ENCODE data around the gene SNX3.

The SNX3 gene

DNA sequence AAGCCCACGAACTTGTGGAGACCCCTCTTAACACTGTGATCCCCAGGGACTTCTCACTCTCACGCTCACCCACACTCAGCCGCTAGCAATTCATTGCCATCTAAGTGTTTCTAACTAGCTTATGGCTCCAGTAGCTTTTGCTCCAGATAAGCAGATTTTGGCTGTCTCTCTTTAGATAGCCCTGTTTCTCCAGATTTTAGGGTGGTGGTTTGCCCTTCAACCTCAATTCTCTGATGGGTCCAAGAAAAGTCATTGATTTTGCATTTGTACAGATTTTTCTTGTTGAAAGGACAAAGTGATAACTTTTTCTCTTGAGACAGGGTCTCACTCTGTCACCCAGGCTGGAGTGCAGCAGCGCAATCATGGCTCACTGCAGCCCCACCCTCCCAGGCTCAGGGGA lies 53.8 kb downstream of the SNX3 start:
- in situ Hi-C loops (cut with MboI; ENCODE audit: low sequenced_read_pairs), result no loop called here

DNA sequence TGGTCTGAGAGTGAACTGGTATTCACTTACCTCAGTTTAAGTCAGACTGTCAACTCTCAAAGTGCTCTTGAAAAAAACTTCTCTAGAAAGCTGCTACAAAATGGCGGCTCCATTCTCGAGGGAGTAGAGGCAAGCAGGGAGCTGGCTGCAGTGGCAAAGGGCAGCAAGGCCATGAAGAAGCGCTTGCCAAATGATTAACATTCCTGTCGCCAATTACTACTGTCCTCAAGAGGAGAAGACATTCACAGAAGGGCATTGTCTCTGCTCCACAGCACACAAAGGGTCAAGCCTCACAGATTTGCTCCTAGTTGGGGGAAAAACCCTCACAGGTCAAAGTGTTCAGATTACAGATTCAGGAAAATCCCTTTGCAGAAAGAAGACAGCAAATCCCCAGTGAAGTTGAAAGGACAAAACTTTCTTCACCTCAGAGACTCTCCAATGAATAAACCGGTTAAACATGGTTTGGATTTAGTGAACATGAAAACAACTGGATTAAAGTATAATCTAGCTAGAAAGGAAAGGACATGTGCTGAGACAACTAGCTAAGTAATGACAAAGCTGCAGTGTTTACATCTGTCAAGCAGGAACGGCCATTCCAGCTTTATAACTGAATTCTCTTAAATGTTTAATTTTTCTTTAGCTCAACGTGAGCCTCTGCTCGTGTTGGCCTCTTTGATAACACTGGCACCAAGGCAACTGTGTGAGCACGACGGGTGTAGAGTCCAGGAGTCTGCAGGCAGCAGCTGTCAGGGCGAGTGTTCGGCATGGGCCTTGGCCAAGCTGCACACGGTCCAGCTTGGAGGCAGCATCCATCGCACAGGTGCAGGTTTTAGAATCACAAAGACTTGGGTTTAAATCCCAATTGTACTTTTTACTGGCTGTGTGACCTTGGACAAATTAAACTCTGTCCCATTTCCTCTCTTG lies 57.4 kb downstream of the SNX3 start:
- in situ Hi-C loops (cut with MboI; ENCODE audit: low sequenced_read_pairs), result no loop called here

DNA sequence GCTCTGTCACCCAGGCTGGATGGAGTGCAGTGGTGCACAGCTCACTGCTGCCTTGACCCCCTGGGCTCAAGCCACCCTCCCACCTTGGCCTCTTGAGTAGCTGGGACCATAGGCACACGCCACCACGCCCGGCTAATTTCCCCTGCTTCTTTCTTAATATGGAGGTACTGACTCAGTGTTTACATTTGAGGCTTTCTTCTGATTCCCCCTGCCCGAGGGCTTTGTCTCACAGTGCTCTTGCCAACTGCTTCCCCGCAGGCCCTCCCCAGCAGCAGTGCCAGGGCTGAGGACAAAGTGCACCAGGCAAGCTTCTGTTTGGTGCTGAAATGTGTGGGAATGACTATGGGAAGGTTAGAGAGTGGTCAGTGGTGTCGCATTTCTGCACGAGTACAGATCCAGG lies 60.2 kb downstream of the SNX3 start:
- in situ Hi-C loops (cut with MboI; ENCODE audit: low sequenced_read_pairs), result no loop called here

DNA sequence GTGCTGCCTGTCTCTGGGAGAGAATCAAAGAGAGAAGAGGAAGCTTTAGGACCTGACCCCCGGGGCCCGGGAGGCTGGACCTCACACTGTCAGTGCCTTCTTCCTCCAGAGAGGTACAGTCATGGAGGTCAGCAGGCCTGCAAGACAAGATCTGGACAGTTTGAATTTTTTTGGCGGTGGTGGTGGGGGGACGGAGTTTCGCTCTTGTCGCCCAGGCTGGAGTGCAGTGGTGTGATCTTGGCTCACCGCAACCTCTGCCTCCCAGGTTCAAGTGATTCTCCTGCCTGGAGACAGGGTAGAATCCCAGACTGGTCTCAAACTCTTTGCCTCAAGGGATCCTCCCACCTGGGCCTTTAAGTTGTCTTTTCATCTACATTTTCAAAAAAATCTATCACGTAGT lies 60.7 kb downstream of the SNX3 start:
- in situ Hi-C loops (cut with MboI; ENCODE audit: low sequenced_read_pairs), result no loop called here

DNA sequence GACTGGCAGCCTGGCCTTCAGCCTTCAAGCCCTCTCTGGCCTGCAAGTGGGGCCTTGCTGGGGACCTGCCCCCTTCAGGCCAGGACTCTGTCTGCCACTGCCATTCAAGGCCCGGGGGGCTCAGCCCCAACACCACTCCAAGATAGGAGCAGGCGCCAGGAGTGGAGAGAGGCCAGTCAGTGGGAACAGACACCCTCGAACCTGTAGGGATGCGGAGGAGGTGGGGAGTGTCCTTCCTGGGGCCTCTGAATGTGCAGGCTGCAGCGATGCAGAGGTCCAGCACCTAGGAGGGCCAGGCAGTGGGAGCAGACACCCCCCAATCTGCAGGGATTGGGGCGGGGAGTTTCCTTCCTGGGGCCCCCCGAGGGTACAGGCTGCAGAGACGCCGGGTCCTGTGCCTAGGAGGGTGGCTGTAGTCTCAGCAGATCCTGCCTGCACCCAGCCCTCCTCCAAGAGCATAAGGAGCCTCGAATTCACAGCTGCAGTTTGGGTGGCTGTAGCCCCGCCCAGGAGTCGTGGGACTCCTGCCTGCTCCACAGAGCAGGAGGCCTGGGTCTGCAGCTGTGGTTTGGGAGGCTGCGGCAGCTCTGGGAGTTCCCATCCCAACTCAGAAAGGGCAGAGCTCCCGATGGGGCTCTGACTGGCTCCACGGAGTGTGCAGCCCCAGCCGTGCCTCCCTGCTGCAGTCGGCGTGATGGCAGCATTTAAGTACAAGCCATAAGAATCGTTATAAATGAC lies 61.9 kb downstream of the SNX3 start:
- in situ Hi-C loops (cut with MboI; ENCODE audit: low sequenced_read_pairs), result no loop called here

DNA sequence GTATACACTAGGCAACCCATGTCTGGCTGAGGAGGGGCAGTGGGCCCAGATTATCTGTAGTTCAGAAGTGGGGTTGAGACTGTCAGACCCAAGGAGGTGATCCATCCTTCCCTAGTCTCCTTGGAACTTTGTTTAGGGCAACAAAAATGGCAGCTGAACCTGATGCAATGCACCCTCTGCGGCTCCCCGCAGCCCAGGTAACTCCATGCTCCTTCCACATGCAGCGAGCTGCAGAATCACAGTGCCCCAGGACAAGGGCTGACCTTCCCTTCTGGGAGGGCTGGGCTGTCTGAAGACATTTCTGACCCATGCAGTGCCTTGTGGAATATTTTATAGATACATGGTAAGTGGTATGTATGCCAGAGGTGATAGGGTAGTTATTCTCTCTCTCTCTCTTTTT lies 65.6 kb downstream of the SNX3 start:
- in situ Hi-C loops (cut with MboI; ENCODE audit: low sequenced_read_pairs), result no loop called here

DNA sequence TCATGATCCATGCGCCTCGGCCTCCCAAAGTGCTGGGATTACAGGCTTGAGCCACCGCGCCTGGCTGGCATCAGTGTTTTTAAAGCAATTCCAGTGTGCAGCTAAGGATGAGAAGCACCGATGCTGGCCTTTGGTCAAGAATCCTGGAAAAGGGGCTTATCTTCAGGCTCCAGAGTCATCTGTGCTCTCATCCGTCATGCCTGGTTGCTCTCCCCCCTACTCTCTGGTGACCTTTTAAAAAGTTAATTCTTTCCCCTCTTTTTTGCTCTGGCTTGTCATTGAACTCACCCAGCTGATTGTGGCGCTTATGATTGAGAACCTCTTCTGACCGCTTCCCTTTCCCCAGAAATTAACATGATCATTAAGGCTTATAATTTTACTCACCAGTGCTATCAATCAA lies 66.3 kb downstream of the SNX3 start:
- in situ Hi-C loops (cut with MboI; ENCODE audit: low sequenced_read_pairs), result no loop called here

DNA sequence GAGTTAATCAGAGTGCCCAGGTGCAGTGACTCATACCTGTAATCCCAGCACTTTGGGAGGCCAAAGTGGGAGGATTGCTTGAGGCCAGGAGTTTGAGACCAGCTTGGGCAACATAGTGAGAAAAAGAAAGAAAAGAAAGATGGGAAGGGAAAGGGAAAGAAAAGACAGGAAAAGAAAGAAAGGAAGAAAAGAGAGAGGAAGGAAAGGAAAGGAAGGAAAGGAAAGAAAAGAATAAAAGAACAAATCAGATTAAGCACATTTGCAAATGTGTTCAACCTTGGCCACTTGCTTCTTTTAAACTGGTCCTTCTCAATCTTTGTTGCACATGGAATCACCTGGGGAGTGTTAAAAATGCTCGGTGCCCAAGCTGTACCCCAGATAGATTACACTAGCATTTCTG lies 67.0 kb downstream of the SNX3 start:
- in situ Hi-C loops (cut with MboI; ENCODE audit: low sequenced_read_pairs), result no loop called here

DNA sequence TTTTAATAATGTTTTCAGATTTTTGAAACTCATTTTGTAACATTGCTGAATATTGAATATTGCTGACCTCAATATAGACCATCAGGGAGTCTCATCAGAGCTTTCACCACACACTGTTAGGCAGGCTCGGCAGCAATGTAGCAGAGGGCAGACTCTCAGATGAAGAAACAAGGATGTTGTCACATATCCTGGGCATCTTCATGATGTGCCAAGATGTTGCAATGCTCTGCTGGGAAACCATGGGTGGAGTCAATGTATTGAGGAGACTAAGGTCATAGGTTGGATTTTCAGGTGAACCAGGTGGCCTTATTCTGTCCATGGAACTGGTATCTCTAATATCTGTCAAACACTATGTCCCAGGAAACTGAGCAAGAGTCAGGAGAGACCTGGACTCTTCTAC lies 67.7 kb downstream of the SNX3 start:
- in situ Hi-C loops (cut with MboI; ENCODE audit: low sequenced_read_pairs), result no loop called here

DNA sequence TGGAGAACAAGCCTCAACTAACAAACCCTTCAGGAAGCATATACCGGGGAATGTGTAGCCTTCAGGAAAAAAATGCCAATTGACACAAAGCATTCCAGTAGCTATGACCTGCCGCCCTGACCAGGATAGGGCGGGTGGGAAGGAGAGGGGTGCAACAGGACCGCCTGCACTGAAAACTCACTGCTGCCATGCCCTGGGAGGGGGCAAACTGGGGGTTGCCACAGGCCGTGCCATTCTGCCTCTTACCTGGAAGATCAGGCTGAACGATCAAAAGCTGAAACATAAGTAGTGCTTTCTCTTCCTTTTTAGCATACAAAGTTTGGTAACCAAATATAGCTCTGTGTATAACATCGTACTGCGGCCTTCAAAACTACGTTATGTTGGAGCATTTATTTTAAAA lies 73.3 kb downstream of the SNX3 start:
- in situ Hi-C loops (cut with MboI; ENCODE audit: low sequenced_read_pairs), result no loop called here

DNA sequence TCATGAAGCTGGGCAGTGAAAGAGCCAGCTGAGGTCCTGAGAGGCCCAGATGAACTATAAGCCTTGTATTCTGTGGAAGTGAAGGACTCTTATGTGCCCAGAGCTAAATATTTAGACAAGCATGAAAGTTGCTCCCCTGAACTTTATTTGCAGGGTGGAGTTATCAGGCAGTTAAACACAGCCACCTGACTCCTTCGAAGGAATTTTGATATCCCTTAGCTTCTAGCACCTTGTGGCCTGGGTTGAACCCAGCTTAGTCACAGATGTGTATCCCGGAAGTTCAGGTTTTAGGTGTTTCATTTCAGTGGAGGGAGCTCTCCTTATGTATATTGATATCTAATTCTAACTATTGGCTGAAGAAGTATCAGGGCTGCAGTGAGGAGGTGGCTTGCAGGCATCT lies 74.6 kb downstream of the SNX3 start:
- in situ Hi-C loops (cut with MboI; ENCODE audit: low sequenced_read_pairs), result no loop called here

DNA sequence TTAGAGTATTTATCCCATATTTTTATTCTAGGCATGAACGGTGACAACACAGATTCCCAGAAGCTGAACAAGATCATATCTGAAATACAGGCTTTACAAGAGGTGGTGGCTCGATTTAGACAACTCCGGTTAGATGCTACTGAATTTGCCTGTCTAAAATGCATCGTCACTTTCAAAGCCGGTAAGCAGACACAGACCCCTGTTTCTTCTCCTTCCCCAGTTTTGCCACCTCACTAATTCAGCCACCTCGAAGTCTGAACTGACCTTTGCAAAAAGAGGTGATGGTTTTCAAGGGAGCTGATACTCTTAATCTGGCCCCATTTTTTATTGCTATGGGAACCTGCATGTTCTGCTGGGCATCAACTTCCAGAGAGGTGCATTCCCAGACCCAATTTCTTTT lies 80.1 kb downstream of the SNX3 start:
- in situ Hi-C loops (cut with MboI; ENCODE audit: low sequenced_read_pairs), result no loop called here

DNA sequence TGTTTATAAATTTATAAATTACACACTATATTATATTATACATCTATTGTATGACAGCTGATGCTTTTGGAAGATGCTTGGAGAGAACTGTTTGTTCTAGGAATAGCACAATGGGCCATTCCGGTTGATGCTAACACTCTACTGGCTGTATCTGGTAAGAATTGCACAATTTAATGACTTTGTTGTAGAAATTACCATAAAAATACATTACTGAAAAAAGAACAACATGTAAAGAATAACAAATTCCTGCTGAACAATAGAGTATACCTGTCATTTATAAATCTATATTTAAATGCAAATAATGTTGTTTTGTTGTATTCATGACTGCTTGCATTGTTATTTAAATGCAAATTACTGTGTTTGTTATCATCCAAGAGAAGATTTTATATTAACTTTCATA lies 80.6 kb downstream of the SNX3 start:
- in situ Hi-C loops (cut with MboI; ENCODE audit: low sequenced_read_pairs), result no loop called here

DNA sequence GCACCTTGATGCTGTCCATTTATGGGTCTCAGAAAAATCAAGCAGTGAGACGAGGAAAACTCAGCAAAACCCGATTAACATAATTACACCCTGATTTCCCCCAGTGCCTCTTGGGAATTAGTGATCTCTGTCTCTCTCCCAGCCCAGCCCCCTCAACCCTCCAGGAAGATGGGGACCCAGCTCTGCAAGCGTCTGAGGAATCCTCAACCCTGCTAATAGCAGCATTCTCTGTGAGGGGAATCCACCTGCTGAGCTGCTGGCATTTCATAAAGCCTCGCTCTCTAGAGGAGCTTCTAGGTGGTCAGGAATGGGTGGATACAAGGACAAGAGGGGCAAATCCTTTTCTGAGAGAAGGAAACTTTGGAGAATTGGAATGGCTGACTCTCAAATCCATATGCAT lies 81.1 kb downstream of the SNX3 start:
- in situ Hi-C loops (cut with MboI; ENCODE audit: low sequenced_read_pairs), result no loop called here

DNA sequence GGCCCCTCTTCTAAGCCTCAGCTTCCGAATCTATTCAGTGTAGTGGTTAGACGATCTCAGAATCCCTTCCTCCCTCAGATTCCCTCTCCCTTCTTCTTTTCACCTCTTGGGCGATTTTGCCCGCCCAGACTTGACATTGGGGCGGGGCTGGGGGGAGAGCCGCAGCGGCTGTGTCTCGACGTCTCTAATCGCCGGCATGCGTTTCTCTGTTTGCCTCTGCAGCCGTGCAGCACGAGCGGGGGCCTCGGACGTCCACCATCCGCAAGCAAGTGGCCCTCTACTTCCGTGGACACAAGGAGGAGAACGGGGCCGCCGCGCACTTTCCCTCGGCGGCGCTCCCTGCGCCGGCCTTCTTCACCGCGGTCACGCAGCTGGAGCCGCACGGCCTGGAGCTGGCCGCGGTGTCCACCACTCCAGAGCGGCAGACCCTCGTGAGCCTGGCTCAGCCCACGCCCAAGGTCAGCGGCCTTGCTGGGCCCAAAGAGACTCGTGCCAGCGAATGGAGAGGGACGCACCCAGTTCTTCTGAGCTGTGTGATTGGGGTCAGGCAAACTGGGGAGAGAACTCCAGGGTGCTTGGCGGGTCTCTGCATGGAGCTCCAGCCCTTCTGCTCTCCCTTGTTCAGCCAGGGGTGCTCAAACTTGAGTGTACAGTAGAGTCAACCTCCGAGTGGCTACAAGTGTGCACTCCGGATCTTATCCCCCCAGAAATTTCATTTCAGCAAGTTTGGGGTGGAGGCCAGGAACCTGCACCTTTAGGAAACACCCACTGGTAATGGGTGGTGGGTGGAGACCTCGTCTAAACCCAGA lies 84.4 kb downstream of the SNX3 start:
- in situ Hi-C loops (cut with MboI; ENCODE audit: low sequenced_read_pairs), result no loop called here

DNA sequence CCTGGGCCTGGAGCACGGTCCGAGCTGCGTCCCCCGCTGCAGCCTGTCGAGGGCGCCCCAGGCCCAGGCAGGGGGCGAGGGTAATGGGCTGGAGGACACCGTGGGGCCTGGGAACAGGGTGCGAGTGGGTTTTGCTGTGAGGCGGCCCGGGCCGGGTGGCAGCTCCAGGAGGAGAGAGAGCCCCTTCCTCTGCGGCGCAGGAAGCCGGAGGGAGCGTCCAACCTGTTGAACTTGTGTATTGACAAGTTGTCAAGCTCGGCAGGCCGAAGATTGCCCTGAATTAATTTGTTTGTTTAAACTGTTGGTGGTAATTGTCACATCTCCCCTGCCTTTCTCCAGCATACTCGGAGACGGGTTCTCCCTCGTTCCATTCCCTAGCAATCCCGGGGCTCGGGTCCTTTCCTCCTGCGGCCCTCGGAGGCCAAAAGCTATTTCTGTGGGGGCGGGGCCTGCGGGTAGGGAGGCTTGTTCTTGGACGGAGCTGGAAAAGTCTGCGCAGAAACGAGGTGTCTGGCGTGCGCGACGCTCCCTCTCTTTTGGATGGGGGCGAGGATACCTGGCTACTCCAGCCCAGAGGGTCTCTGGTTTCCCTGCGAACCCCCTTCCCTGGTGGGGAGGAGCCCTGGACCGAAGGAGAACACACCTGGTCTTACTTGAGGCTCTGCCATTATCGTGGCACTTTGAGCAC lies 85.1 kb downstream of the SNX3 start:
- in situ Hi-C loops (cut with MboI; ENCODE audit: low sequenced_read_pairs), result no loop called here

DNA sequence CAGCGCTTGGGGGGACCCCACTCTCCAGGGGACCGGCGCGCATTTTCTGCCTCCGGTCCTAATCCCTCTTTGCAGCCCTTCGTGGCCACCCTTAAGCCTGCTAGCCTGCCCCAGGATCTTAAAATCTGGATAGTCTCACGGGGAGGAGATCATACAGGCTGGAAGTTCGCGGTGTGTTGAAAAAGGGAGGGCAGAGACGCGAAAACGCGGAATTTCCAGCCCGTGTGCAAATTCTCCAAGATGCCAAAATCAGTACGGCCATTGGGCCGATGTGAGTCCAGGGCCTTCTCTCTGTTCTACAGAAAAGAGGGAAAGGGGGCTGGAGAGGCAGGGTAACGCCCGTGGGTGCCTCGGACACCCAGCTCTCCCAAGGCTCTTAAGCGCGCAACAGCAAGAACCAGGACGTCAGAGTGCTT lies 85.7 kb downstream of the SNX3 start:
- in situ Hi-C loops (cut with MboI; ENCODE audit: low sequenced_read_pairs), result no loop called here

DNA sequence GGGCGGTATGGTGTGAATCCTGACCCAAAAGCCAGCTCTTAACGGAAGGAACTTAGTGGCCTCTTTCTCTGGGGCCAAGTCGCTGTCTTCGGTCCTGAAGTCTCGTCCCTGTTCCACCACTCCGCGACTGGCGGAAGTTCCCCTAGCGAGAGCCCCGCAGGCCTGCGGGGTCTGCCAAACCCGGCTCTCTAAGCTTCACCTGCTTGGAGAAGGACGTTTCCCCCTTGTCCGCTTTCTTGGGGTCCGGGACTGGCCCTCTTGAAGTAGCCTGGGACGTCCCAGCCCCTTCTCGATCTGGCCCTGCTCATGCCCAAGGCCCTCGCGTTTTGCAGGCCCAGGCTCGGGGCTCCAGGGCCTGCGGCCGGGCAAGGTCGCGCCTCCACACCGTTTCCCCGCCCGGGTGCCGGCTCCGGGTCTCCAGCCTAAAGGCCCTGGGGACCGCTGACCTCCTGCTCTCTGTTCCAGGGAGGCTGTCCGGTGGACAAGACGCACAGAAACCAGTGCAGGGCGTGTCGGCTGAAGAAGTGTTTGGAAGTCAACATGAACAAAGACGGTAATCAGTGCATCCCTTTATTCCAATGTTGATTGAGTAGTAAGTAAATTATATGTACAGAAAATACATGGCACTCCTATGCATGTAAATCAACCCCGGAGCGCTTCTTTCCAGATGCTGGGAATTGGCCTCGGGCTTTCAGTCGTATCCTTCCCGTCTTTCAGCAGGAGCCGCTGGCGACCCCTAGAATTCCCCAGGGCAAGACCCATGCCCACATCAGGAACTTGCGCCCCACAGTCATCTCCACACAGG lies 86.3 kb downstream of the SNX3 start:
- in situ Hi-C loops (cut with MboI; ENCODE audit: low sequenced_read_pairs), result no loop called here

DNA sequence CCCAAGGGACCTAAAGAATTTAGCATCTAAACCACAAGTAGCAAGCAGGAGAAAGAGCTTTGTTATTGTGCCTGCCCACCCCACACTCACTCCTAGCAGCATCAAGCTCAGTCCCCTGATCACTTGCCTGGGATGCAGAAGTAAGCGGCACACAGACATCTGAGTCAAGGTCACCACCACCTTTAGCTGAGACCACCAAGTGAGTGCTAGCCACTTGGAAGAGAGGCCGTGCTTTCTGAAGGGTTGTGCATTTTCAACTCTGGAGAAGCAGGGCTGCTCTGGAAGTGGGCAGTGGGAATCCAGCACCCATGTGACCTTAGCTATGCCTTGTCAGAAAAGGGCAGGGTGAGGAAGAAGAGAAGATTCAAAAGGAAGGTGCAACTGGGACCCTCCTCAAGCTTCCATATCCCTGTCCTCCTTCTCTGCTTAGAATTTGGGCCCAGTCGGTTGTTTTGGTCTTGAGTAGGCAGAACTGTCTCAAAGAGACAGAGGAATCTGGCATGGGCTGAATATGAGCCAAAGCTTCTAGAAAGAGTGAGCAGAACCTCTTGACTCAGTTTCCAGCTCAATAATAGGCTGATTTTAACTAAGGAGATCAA lies 88.8 kb downstream of the SNX3 start:
- in situ Hi-C loops (cut with MboI; ENCODE audit: low sequenced_read_pairs), result no loop called here
